GM19240 (cell line): ENCODE data around the gene MPIG6B.

ENCODE experiments used
- DNase-seq: peaks from one replicate; pipeline ENCODE4 v3.0.0; 2011; ENCODE audit warnings: low spot score; ENCODE audit not compliant: insufficient read length

The MPIG6B gene

DNA sequence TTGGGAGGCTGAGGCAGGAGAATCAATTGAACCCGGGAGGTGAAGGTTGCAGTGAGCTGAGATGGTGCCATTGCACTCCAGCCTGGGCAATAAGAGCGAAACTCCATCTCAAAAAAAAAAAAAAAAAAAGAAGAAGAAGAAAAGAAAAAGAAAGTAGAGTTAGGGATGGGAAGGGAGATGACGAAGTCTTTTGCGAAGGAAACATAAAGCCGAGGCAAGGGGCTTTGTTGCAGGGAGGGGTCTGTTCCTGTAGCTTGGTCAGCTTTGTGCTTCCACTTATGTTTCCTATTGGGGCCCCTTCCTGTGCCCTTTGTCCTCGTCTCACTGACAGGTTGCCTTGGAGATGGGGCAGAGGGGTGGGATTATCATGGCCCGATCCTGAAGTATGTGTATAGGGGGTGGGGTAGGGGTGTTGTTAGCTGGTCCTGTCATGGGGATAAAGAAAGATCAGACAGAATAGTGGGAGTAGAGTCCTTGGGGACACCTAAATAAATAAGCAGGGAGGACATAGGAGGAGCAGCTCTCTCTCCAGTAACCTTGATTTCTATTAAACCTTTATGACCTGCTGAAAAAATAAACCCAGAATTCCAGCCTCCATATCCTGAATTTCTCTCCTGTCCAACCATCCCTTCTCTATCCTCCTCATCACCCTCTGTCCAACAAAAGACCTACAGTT, 14.3 kb downstream of the MPIG6B start:
- DNase-seq = no peak

DNA sequence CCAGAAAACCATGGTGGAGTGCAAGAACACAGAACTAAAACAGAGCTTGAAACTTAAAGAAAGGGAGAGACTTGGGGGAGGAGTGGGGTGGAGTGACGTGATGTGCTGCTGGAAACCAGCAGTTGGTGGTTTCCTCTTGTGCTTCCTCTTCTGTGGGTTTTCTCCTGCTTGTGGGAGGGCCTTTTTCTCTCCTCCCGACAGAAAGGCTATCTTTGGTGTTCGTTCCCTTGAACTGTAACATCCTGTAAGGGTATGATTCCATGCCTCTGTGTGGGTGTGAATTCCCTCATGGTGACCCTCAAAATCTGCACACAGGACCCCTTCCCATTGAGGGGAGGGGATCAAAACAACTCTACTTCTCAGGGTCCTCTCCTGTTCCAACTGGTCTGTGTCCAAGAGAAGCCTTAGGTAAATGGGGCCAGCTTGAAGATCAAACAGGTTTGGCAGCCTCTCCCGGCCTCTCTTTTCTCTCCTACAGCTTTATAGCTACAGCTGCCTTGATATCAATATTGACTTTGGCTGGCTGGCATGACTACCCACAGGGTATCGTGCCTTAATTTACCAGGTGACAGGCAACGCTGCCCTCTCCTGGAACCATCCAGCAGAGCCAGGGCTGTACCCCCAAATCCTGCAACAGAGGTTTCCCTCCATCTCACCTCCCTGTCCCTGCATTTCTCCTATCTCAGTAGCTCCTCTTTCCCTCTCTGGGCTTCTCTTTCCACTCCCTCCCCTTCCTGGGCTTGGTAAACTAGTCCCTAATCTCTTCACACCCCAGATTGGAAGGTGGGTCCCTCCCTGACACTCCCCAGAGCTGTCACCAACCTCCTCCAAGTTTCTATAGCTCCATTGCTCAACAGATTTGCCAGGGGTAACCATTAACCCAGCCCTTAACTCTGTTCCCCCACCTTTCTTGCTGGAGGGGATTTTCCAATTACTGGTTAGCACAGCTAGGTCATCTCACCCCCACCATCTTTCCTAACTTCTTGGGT, 15.1 kb downstream of the MPIG6B start:
- DNase-seq = peak; percentile 39

DNA sequence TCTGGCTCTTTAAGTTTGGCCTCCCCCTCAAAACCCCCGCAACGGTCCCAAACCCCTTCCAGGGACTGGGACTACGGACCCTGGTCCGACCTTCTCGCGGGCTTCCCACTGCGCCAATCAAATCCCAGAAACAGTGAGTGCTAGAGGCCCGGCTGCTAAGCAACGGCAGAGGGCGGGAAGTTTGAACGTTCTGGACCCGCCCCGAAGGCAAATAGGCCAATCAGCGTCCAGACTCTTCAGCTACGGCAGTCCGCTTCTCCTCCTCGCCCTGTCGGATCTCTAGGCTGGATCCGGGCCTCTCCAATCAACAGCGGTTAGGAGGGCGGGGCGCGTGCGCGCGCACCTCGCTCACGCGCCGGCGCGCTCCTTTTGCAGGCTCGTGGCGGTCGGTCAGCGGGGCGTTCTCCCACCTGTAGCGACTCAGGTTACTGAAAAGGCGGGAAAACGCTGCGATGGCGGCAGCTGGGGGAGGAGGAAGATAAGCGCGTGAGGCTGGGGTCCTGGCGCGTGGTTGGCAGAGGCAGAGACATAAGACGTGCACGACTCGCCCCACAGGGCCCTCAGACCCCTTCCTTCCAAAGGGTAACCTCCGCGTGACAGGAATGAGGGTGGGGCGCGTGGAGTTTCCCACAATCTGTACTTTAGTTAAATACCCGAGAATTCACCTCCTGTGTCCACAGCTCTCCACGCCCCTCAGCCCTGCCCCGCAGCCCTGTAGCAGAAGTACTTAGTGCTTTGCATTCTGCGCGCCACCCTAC, 16.6 kb downstream of the MPIG6B start, which contains the start of gene MSH5:
Gene MSH5 (plus strand): TSS at position 367 of the 758 bp plus-strand sequence. CDS start 462 bp downstream, outside the sequence.
- peak; percentile 91 for DNase-seq

DNA sequence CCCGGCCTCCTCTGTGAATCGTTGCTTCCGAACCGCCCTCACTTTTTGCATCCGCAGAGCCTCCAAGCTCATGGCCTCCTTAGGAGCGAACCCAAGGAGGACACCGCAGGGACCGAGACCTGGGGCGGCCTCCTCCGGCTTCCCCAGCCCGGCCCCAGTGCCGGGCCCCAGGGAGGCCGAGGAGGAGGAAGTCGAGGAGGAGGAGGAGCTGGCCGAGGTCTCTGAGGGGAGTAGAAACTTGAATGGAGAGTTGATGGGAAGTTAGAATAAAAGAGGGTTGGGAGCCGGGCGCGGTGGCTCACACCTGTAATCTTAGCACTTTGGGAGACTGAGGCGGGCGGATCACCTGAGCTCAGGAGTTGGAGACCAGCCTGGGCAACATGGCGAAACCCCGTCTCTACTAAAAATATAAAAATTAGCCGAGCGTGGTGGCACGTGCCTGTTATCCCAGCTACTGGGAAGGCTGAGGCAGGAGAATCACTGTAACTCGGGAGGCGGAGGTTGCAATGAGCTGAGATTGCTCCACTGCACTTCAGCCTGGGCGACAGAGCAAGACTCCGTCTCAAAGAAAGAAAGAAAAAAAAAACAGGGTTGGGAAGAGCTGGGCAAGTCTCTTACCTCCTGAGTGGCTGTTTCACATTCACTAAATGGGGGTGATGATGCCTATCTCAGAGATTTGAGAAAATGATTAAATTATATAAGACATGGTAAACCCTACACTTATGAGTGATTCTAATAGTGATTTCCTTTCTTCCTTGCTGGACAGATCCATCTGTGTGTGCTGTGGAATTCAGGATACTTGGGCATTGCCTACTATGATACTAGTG, 17.4 kb downstream of the MPIG6B start:
- no peak for DNase-seq

DNA sequence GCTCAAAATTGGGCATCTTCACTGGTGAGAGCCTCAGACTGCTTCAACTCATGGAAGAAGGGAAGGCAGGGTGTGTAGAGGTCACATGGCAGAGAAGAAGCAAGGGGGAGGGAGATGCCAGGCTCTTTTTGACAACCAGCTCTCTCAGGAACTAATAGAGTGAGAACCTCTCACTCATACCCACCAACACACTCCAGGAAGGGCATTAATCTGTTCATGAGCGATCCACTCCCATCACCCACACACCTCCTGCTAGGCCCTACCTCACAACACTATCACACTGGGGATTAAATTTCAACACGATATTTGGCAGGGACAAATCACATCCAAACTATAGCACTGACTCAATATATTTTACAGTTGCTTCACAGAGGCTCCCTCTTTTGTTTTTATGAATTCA, 18.6 kb downstream of the MPIG6B start:
- no peak for DNase-seq

DNA sequence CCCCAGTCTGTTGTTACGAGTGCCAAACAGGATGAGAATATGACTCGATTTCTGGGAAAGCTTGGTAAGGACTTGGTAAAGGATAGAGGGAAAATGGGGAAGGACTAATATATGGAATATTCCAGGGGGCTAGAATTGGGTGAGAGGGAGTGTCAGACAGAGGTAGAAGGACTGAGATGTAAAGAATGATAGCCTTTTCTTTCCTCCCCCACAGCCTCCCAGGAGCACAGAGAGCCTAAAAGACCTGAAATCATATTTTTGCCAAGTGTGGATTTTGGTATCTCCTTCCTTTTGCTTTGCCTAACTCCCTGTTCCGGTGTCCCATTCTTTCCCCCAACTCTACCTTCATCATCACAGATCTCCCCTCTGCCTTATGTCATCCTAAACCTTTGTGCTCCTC, 19.7 kb downstream of the MPIG6B start:
- no peak for DNase-seq

DNA sequence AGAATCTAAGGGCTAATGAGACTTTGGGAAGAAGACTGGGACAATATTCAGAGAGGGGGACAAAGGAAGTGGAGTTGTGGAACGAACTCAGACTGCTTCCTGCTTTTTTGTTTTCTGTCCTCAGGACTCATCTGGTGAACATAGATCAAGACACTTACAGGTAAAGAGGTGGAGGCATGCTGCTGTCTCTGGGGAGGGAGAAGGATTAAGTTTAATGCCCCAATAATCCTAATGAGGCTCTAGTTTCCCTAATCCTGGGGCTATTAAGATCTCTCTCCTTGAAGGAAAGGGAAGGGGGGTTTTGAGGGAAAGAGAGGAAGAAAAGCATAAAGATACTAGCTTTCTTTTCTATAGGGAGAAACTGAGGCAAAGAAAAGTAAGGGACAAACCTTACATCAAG, 21.2 kb downstream of the MPIG6B start:
- no peak for DNase-seq

DNA sequence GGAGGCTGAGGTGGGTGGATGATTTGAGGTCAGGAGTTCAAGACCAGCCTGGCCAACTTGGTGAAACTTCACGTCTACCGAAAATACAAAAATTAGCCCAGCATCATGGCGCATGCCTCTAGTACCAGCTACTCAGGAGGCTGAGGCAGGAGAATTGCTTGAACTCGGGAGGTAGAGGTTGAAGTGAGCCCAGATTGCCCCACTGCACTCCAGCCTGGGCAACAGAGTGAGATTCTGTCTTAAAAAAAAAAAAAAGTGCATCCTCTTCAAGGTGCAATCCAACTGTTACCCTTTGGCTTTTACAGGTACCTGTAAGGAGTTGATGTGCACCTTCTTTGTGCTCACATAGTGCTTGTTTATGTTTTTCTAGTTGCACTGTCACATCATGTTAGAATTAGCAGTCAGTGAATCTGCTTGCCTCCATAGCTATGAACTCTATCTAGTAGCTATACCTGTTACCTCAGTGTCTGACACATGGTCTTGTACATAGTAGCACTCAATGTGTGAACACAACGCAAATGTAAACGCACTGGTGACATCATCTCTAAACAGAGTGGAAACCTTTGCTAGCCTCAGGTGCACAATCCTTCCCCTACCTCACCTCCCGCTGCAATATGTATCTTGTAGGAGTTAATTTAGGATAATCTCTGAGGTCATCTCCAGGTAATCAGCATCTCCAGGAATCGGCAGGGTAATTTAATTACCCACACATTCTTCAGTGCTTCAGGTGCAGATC, 26.3 kb downstream of the MPIG6B start:
- no peak for DNase-seq

DNA sequence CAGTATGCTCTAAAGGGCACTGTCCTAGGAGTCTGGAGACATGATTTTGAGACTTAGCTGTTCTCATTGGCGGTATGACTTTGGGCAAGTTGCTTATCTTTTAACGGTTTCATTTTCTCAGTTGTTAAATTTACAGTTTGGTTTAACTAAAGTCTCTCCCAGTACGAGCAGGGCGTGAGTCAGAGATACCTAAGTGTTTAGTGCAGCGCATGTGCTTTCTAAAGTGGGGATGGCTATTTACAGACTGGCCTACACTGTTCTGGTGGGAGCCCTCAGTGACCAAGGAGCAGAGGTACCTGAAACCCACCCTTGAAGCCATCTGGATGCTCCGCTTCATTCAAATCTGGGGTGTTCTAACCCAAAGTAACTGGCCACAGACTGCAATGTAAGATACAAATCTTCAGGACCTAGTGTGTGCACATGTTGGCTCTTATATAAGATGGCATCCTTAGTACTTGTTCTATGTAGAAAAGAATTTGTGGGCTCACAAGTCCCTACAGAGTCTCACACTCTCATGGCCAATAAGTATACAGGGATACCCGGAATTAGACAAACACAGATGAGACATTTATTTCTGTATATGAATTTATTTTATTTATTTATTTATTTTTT, 27.3 kb downstream of the MPIG6B start:
- no peak for DNase-seq

DNA sequence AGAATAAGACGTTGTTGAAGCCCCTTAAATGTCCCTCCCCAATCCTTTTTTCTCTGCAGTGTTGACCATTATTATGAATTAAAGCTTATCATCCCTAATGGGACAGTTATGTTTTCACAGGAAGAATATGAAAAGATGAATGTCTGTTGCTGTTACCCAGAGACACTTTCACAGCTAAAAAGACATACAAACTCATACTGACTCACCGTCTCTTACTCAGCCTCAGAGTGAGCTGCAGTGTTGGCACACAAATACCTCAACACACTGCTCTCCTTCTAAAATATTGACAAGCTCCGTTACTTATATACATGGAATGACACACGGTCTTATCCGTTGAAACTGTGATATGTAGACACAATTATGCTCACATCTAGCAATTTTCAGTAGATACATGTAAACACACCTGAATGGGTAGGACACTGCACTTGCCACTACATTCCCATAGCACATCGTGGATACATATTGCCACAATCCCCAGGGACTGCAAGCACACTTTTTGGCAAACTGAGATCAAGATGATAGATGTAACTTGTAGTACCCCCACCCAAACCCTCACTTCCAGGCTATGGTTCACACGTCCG, 29.7 kb downstream of the MPIG6B start:
- DNase-seq = no peak

DNA sequence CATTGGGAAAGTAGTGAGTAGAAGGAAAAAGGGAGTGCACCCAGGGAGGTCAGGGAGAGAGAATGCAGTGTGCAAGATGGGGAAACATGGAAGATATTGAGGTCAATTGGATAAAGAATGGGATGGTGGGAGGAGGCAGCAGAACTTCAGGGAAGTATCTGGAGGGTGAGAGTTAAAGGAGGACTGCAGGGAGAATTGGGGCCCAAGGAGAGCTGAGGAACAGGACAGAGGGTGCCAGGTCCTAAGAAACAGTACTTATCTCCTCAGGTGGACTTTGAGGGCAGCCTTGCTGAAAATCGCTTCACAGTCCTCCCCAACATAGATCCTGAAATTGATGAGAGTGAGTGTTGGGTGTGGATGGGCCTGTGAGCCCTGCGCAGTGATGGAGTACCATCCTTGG, 35.1 kb downstream of the MPIG6B start:
- DNase-seq = no peak

DNA sequence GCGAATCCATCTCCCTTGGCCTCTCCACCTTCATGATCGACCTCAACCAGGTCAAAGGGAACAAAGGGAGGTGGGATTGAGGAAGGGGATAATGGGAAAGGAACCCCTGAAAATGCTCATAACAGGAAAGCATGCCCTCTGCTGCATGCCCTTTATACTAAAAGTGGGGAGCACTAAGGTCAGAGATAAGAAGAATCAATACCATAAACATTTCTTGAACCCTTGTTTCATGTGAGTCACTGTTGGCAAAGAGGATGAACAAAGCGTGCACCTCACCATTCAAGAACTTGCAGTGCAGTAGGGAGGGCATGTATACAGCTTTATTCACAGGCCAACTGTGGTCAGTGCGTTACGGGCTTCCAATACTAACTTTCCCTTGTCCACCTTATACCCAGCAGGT, 37.6 kb downstream of the MPIG6B start:
- no peak for DNase-seq

DNA sequence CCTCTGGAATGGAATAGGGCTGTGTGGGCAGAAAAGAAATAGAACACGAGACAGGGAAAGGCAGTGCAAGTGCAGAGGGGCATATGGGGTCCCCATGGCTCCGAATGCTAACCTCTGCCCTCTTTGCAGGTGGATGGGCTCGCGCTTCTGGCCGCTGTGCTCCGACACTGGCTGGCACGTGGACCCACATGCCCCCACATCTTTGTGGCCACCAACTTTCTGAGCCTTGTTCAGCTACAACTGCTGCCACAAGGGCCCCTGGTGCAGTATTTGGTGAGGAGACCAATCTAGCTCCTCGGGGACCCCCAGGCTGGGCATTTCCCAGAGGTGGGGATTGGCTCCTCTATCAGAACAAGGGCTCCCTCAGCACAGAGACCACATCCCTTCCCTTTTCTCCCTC, 38.2 kb downstream of the MPIG6B start:
- no peak for DNase-seq

DNA sequence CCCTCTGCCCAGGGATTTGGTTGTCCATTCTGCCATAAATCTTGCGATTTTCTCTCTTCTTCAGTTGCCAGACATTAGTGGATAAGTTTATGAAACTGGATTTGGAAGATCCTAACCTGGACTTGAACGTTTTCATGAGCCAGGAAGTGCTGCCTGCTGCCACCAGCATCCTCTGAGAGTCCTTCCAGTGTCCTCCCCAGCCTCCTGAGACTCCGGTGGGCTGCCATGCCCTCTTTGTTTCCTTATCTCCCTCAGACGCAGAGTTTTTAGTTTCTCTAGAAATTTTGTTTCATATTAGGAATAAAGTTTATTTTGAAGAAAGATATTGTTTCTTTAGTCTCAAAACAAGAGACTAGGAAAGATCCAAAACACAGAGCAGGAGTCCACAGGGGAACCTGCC, 39.2 kb downstream of the MPIG6B start, which contains the start of gene SAPCD1:
Gene SAPCD1 (plus strand): TSS at position 301 of the 400 bp plus-strand sequence. CDS start 399 bp downstream, outside the sequence.
- DNase-seq = no peak

DNA sequence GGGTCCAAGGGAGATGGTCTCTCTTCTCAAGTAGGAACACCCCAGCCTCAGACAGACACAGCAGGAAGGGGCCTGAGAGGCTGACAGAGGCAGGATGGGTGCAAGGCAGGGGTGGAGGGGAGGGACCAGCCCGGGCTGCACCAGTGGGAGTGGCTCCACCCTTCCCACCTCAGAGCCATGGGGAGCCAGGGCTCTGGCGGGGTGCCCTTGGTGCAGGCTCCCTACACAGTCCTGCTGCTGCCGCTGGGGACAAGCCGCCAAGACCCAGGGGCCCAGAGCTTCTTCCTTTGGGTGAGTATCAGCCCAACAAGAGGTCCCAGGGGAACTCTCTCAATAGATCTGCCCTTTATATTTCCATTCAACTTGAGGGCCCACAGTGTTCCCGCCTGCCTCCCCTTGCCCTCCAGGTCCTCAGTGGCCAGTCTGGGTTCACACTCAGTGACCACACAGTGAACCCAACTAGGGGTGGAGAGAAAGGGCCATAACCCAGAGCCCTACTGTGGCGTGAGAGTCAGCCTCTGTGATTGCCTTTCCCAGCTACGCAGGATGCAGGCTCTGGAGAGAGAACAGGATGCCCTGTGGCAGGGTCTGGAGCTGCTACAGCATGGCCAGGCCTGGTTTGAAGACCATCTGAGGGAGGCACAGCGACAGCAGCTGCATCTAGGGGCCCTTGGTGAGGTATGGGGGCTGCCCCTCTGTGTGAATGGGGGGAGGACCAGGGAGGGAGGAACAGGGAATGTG, 39.9 kb downstream of the MPIG6B start:
- no peak for DNase-seq

DNA sequence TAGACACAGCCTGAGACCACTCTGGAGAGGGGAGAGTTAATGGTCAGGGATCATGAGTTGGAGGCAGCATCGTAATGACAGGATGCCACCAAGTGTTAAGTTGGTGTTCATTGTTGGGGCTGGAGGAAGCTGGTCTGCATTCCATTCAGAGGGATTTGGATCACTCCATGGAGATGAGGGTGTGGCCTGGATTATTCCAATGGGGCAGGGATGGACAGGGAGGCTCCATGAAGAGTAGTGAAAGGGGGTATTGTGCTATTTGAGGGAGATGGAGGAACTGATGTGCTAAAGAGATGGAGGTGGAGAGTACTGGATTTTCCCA, 40.4 kb downstream of the MPIG6B start:
- no peak for DNase-seq

DNA sequence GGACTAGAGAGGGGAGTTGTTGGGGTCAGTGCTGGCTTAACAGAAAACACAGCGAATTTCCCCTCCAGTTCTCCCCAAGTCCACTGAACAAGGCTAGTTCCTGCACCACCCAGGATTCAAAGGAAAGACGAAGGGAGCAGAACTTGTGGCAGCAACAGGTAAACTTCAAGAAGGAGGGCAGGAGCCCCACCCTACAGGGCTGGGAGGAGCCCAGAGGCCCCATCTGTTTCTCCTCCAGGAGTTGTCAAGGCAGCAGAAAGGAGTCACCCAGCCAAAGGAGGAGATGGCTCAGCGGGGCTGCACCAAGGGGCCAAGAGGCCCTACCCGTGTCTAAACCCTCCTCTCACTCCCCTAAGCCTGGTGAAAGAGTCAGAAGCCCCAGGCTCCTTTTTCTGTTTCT, 41.0 kb downstream of the MPIG6B start:
- no peak for DNase-seq

DNA sequence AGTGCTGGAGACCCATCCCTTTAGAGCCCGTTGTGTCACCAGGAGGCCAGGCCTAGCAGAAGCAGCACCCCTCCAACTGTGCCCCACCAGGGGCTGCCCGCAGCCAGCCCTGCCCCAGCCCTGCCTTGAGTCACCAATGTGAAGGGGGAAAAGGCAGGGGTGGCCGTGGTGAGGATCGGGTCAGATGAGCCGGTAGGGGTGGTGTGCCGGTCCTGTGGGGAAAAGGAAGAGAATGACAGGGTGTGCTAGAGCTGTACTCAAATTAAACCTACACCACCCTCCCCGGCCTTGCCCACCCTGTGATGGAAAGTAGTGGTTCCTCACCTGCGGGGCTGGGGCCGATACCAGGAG, 42.4 kb downstream of the MPIG6B start:
- DNase-seq = no peak
